Small intestine (tissue), 7 donors: ENCODE measurements around the gene NAV3. TPM values are rescaled to one million over a fixed set of nuclear protein-coding genes. Genes with fewer than 3 reads are reported as not detected.

ENCODE experiments used
- DNase-seq, 2 donors: peaks; one replicate each; pipeline versions ENCODE4 v3.0.0 to v3.0.0-alpha.2; 2013
- FAIRE-seq: peaks from 2 replicates; lab custom pipeline; 2012; peaks lifted over from hg19 to GRCh38; lab: Jason Lieb, UNC
- H3K27ac ChIP-seq, 3 donors: one replicate each; pipeline ENCODE4 v1.5.1; 2013; ENCODE audit warnings: low read length in 2 of 3, mild to moderate bottlenecking in 2 of 3, control low read depth in 1 of 3, inconsistent platforms in 1 of 3, low read depth in 1 of 3, moderate library complexity in 1 of 3
- H3K27me3 ChIP-seq, 3 donors: one replicate each; pipeline ENCODE4 v1.6.1; 2013; ENCODE audit warnings: low read length in 3 of 3, inconsistent platforms in 1 of 3; ENCODE audit not compliant: control insufficient read depth in 3 of 3, insufficient read depth in 3 of 3
- H3K36me3 ChIP-seq, 3 donors: one replicate each; pipeline ENCODE4 v1.6.1; 2013; ENCODE audit warnings: low read length in 3 of 3, inconsistent platforms in 1 of 3, low read depth in 1 of 3, mild to moderate bottlenecking in 1 of 3, moderate library complexity in 1 of 3; ENCODE audit not compliant: control insufficient read depth in 3 of 3, insufficient read depth in 2 of 3
- H3K4me1 ChIP-seq, 3 donors: one replicate each; pipeline ENCODE4 v1.6.1; 2013; ENCODE audit warnings: low read length in 2 of 3, inconsistent platforms in 1 of 3, low read depth in 1 of 3, mild to moderate bottlenecking in 1 of 3, moderate library complexity in 1 of 3; ENCODE audit not compliant: control insufficient read depth in 3 of 3, insufficient read depth in 2 of 3
- H3K4me3 ChIP-seq, 3 donors: one replicate each; pipeline ENCODE4 v1.5.1; 2013; ENCODE audit warnings: low read length in 3 of 3, control low read depth in 1 of 3, inconsistent platforms in 1 of 3, low read depth in 1 of 3, mild to moderate bottlenecking in 1 of 3, moderate library complexity in 1 of 3
- H3K9me3 ChIP-seq, 2 donors: one replicate each; pipeline ENCODE4 v1.6.1; 2013; ENCODE audit warnings: low read depth in 1 of 2, low read length in 1 of 2; ENCODE audit not compliant: control insufficient read depth in 2 of 2, insufficient read depth in 1 of 2
- WGBS, 3 donors: extraction: QIAGEN DNeasy Blood & Tissue Kit; methylation state at CpG; one replicate each; pipeline ENCODE4 v1.1.7; 2013; 5-methylcytosine and 5-hydroxymethylcytosine counted together
- polyA plus RNA-seq, 4 donors: library from polyadenylated mRNA; stranded (reverse) in 3 of 4; unstranded in 1 of 4; fragments of 200-250 nt in 3 of 4; fragments of 120-200 nt in 1 of 4; gene quantifications; one replicate each; pipeline versions ENCODE4 v1.2.1 to v1.2.3, GENCODE V29; 2013
- donor health status: healthy with polysubstance abuse.
- donor health status: control.
- donor health status: control.
- donor health status: Bipolar disorder and iron deficiency.
- donor health status: healthy.

The NAV3 gene
- polyA plus RNA-seq, 4 donors = 0.36 to 1.9 TPM; not detected in 2

GRCh38 chr12:77894556-77894955 is 63.9 kb downstream of the NAV3 start:
- FAIRE-seq (no peak), DNase-seq (no peak)
- peaks cover 0 to 6% (median 2%) of the 10 kb centered on the region in 3 donors for H3K4me1 ChIP-seq
- H3K27ac ChIP-seq = no peak overlapping the region
- H3K9me3 ChIP-seq = no peaks in the 10 kb centered on the region
- H3K27me3 ChIP-seq = no peaks in the 10 kb centered on the region
- no peaks in the 10 kb centered on the region for H3K36me3 ChIP-seq
- H3K4me3 ChIP-seq = no peak overlapping the region
- WGBS, 3 donors = 62 to 87% (median 76%) methylated on average over 2 of the region's 2 CpGs

- DNase-seq (no peak), FAIRE-seq (no peak)
- Histone ChIP-seq H3K27ac (no peak overlapping the region), H3K9me3 (no peaks in the 10 kb centered on the region), H3K4me3 (no peak overlapping the region), H3K36me3 (no peaks in the 10 kb centered on the region), H3K4me1 (peaks cover 0 to 6% (median 2%) of the 10 kb centered on the region in 3 donors), H3K27me3 (no peaks in the 10 kb centered on the region)
Measured at GRCh38 chr12:77895699-77896098, 65.0 kb downstream of the NAV3 start.

DNA sequence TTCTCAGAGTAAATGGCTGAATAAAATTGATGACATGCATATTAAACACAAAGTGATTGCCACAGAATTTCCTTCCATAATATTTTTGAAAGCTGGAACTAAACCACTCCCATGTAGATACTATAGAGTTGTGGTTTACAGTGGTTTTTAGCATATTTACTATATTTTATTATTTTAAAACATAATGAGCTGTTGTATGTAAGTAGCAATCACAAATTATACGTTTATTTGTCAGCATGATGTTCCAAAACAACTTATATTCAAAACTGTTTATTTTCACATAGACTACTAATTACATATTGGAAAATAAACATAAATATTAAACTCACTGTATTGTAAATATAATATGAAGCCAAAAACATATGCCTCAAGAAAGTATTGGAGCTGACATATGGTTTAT is 77.2 kb downstream of the NAV3 start:
- Histone ChIP-seq H3K9me3 (no peaks in the 10 kb centered on the region), H3K27me3 (no peaks in the 10 kb centered on the region), H3K36me3 (no peaks in the 10 kb centered on the region), H3K4me3 (no peak overlapping the region), H3K4me1 (no peaks in the 10 kb centered on the region), H3K27ac (no peak overlapping the region)
- FAIRE-seq (no peak), DNase-seq (no peak)
- WGBS, 3 donors = 45 to 63% (median 52%) methylated on average over 1 of the region's 1 CpG

DNA sequence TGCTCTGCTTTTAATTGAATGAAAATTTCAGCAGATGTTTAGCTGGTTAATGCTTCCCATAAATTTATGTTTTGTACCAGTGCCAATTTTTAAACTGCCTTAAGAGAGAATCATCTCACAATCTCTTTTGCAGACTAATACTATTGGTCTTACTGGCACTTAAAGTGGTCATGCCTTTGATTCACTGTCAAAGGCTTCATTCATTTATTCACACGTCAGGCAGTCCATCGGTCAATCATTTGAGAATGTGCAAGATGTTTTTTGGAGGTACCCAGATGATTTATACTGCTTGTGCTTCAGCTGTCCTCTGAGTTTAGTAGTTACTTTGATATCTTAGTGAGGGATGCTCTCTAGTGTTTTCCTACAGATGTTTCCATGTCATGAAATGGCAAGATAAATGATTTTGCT is 83.4 kb downstream of the NAV3 start:
- no peaks in the 10 kb centered on the region for H3K27me3 ChIP-seq
- H3K4me3 ChIP-seq = no peak overlapping the region
- H3K4me1 ChIP-seq = no peaks in the 10 kb centered on the region
- WGBS, 3 donors = 71 to 76% (median 74%) methylated on average over 2 of the region's 2 CpGs
- FAIRE-seq (no peak), DNase-seq (no peak)
- no peak overlapping the region for H3K27ac ChIP-seq
- H3K36me3 ChIP-seq = no peaks in the 10 kb centered on the region
- H3K9me3 ChIP-seq = no peaks in the 10 kb centered on the region

- Histone ChIP-seq H3K9me3 (no peaks in the 10 kb centered on the region), H3K4me3 (no peak overlapping the region), H3K36me3 (no peaks in the 10 kb centered on the region), H3K4me1 (no peaks in the 10 kb centered on the region), H3K27ac (no peak overlapping the region), H3K27me3 (no peaks in the 10 kb centered on the region)
- DNase-seq = no peak
- 35 to 46% (median 37%) methylated on average over 1 of the region's 1 CpG for WGBS, 3 donors
- no peak for FAIRE-seq
Measured at GRCh38 chr12:77915071-77915600, 84.4 kb downstream of the NAV3 start.

GRCh38 chr12:77916276-77916675 is 85.6 kb downstream of the NAV3 start:
- 55 to 64% (median 56%) methylated on average over 2 of the region's 2 CpGs for WGBS, 3 donors
- no peak for FAIRE-seq
- H3K27me3 ChIP-seq = no peaks in the 10 kb centered on the region

DNA sequence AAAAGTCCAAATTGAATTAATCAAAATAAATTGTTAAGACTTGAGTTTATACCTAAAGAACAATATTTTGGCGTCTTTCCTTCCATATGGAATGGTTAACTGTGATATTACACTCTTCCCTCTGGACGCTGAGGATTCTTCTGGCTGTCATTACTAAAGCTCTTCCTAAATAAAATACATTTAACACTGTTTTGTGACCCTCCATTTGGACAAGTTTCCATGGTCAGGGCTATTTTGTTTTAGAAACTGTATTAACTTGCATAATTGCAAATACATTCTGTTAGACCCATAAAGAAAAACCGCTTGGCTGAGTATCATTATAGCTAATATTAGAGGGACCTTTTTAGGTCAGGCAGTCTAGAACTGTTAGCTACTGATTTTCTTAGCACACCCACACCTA is 87.4 kb downstream of the NAV3 start:
- no peak for DNase-seq
- Histone ChIP-seq H3K4me3 (no peak overlapping the region), H3K27me3 (no peaks in the 10 kb centered on the region), H3K36me3 (no peaks in the 10 kb centered on the region), H3K9me3 (no peaks in the 10 kb centered on the region), H3K27ac (no peak overlapping the region), H3K4me1 (no peaks in the 10 kb centered on the region)
- no peak for FAIRE-seq
- 67 to 74% (median 70%) methylated on average over 3 of the region's 3 CpGs for WGBS, 3 donors

More at GRCh38 chr12:77916276-77916675, 85.6 kb downstream of the NAV3 start:
- H3K27ac ChIP-seq = no peak overlapping the region
- DNase-seq = no peak
- no peak overlapping the region for H3K4me3 ChIP-seq
- no peaks in the 10 kb centered on the region for H3K4me1 ChIP-seq
- H3K36me3 ChIP-seq = no peaks in the 10 kb centered on the region
- H3K9me3 ChIP-seq = no peaks in the 10 kb centered on the region

GRCh38 chr12:77919450-77919849 is 88.8 kb downstream of the NAV3 start:
- Histone ChIP-seq H3K4me3 (no peak overlapping the region), H3K27ac (no peak overlapping the region), H3K27me3 (no peaks in the 10 kb centered on the region), H3K9me3 (no peaks in the 10 kb centered on the region), H3K4me1 (no peaks in the 10 kb centered on the region), H3K36me3 (no peaks in the 10 kb centered on the region)
- no peak for DNase-seq
- 78 to 79% (median 78%) methylated on average over 3 of the region's 3 CpGs for WGBS, 3 donors
- FAIRE-seq = no peak

- H3K4me1 ChIP-seq = no peaks in the 10 kb centered on the region
- WGBS, 3 donors = 51 to 58% (median 57%) methylated on average over 1 of the region's 1 CpG
- no peak overlapping the region for H3K4me3 ChIP-seq
- no peaks in the 10 kb centered on the region for H3K36me3 ChIP-seq
- H3K27ac ChIP-seq = no peak overlapping the region
- FAIRE-seq = no peak
- no peaks in the 10 kb centered on the region for H3K27me3 ChIP-seq
- H3K9me3 ChIP-seq = no peaks in the 10 kb centered on the region
- DNase-seq = no peak
Measured at GRCh38 chr12:77923882-77924281, 93.2 kb downstream of the NAV3 start.
